GM19239 (cell line): Measurements from ENCODE around the gene GLT1D1.
A peak's percentile ranks its signal among the peaks of the same experiment; 100 is the strongest.

Experiments
- DNase-seq: peaks from one replicate; pipeline ENCODE4 v3.0.0; 2011; ENCODE audit warnings: low spot score; ENCODE audit not compliant: insufficient read length
- FAIRE-seq: peaks from 2 replicates; lab custom pipeline; 2011; peaks lifted over from hg19 to GRCh38; lab: Jason Lieb, UNC

Gene GLT1D1

GRCh38 chr12:128944956-128945355, 91.7 kb downstream of the GLT1D1 start:
- DNase-seq, result no peak
- FAIRE-seq, result no peak

- FAIRE-seq (no peak), DNase-seq (no peak)
Observed at GRCh38 chr12:128947209-128947608, 93.9 kb downstream of the GLT1D1 start.

GRCh38 chr12:128949086-128949485, 95.8 kb downstream of the GLT1D1 start:
- no peak for DNase-seq
- no peak for FAIRE-seq

- DNase-seq (no peak), FAIRE-seq (no peak)
Observed at GRCh38 chr12:128951448-128951847, 98.2 kb downstream of the GLT1D1 start.

- FAIRE-seq, result no peak
- DNase-seq, result no peak
Observed at GRCh38 chr12:128956755-128957154, 103.5 kb downstream of the GLT1D1 start.

GRCh38 chr12:128959901-128960300, 106.6 kb downstream of the GLT1D1 start:
- DNase-seq (no peak), FAIRE-seq (no peak)

- DNase-seq, result no peak
- no peak for FAIRE-seq
Observed at GRCh38 chr12:128961308-128961902, 108.1 kb downstream of the GLT1D1 start.

- DNase-seq (no peak), FAIRE-seq (no peak)
Observed at GRCh38 chr12:128961957-128962356, 108.7 kb downstream of the GLT1D1 start.

GRCh38 chr12:128966203-128966810, 113.0 kb downstream of the GLT1D1 start:
- no peak for FAIRE-seq
- DNase-seq, result no peak

- DNase-seq, result no peak
- FAIRE-seq, result no peak
Observed at GRCh38 chr12:128968668-128969067, 115.4 kb downstream of the GLT1D1 start.

- DNase-seq, result peak; percentile 53
- no peak for FAIRE-seq
Observed at GRCh38 chr12:128969480-128970055, 116.3 kb downstream of the GLT1D1 start.

GRCh38 chr12:128970110-128970509, 116.8 kb downstream of the GLT1D1 start:
- FAIRE-seq, result no peak

GRCh38 chr12:128970941-128971340, 117.7 kb downstream of the GLT1D1 start:
- no peak for FAIRE-seq

More at GRCh38 chr12:128970110-128970509, 116.8 kb downstream of the GLT1D1 start:
- no peak for DNase-seq

GRCh38 chr12:128971802-128972201, 118.5 kb downstream of the GLT1D1 start:
- DNase-seq (no peak), FAIRE-seq (no peak)

More at GRCh38 chr12:128970941-128971340, 117.7 kb downstream of the GLT1D1 start:
- DNase-seq, result no peak

GRCh38 chr12:128973883-128974681, 120.8 kb downstream of the GLT1D1 start:
- FAIRE-seq (no peak), DNase-seq (no peak)

- DNase-seq (no peak), FAIRE-seq (no peak)
Observed at GRCh38 chr12:128974881-128975280, 121.6 kb downstream of the GLT1D1 start.

GRCh38 chr12:128976120-128976738, 123.0 kb downstream of the GLT1D1 start:
- no peak for DNase-seq
- no peak for FAIRE-seq

- DNase-seq (no peak), FAIRE-seq (no peak)
Observed at GRCh38 chr12:128977441-128977840, 124.2 kb downstream of the GLT1D1 start.

GRCh38 chr12:128978067-128978466, 124.8 kb downstream of the GLT1D1 start:
- FAIRE-seq, result no peak
- no peak for DNase-seq

GRCh38 chr12:128980623-128981022, 127.3 kb downstream of the GLT1D1 start:
- no peak for FAIRE-seq
- DNase-seq, result no peak
